Upper lobe of right lung (tissue), 1 donor: ENCODE data around the gene DENND5A. TPM values are rescaled to one million over a fixed set of nuclear protein-coding genes. Genes with fewer than 3 reads are reported as not detected.
A peak's percentile ranks its signal among the peaks of the same experiment; 100 is the strongest.
"Not testable (repeated sequence)": the region's sequence is repeated elsewhere in the genome, so short reads cannot be mapped to it uniquely, and the experiment has no call there.

Experiments used
- ATAC-seq: fragments of 200-7000 bp; cut with Tn5 transposase; one replicate; pipeline ENCODE4 v1.9.1; 2020; ENCODE audit warnings: mild to moderate bottlenecking, moderate library complexity
- DNase-seq: peaks from one replicate; pipeline ENCODE4 v3.0.0-alpha.2; 2020
- H3K27ac ChIP-seq: fragments of 200-600 bp; one replicate; pipeline ENCODE4 v1.8.0; 2022
- H3K27me3 ChIP-seq: fragments of 200-600 bp; one replicate; pipeline ENCODE4 v1.8.0; 2022; ENCODE audit warnings: mild to moderate bottlenecking
- H3K36me3 ChIP-seq: fragments of 200-600 bp; one replicate; pipeline ENCODE4 v1.8.0; 2022
- H3K4me1 ChIP-seq: fragments of 200-600 bp; one replicate; pipeline ENCODE4 v1.8.0; 2022
- H3K4me3 ChIP-seq: fragments of 200-600 bp; one replicate; pipeline ENCODE4 v1.8.0; 2022; ENCODE audit warnings: mild to moderate bottlenecking
- H3K9me3 ChIP-seq: fragments of 200-600 bp; one replicate; pipeline ENCODE4 v1.8.0; 2022
- intact Hi-C: fragments of 100-400 bp; cut with DNase I; formaldehyde crosslinking; loops from one replicate; pipeline ENCODE4 v1.11.0; 2022
- total RNA-seq: library from RNA; stranded (reverse); fragmentation: NEBNext Ultra II Directional; extraction: Animal tissue kit (Norgen Biotek cat#: 25700); gene quantifications from one replicate; pipeline ENCODE4 v1.2.1, GENCODE V29; 2021
- TF ChIP-seq, protein P1 (sequence below): fragments of 200-600 bp; IDR thresholded peaks from one replicate; pipeline ENCODE4 v1.8.0; 2022; ENCODE audit warnings: antibody characterized with exemption
- donor health status: DM: no; HTN: yes; CAD: no; lungs with severe emphysema.

Gene DENND5A
- total RNA-seq, 1 donor from 2014 or later = 90.8 TPM

DNA sequence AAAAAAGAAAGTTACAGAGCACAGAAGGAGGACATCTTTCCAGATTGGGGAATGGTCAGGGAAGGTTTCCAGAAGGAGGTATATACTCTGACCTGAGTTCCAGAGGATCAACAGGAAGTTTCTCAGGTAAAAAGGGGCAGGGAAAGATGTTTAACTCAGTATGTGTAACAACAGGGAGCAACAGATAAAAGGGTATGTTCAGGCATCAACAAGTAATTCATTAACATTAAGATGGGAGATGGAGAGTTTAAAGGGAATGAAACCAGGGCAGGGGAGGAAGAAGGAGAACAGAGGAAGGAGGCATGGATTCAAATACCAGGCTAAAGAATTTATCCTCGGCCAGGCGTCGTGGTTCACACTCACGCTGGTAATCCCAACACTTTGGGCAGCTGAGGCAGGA lies 2.5 kb upstream of the DENND5A start:
- Histone ChIP-seq H3K4me1 (no peaks in the 10 kb centered on the region), H3K4me3 (no peak overlapping the region), H3K9me3 (no peaks in the 10 kb centered on the region), H3K36me3 (no peaks in the 10 kb centered on the region), H3K27me3 (no peaks in the 10 kb centered on the region), H3K27ac (no peak overlapping the region)
- intact Hi-C loops = no loop called here
- TF ChIP-seq, protein P1, sequence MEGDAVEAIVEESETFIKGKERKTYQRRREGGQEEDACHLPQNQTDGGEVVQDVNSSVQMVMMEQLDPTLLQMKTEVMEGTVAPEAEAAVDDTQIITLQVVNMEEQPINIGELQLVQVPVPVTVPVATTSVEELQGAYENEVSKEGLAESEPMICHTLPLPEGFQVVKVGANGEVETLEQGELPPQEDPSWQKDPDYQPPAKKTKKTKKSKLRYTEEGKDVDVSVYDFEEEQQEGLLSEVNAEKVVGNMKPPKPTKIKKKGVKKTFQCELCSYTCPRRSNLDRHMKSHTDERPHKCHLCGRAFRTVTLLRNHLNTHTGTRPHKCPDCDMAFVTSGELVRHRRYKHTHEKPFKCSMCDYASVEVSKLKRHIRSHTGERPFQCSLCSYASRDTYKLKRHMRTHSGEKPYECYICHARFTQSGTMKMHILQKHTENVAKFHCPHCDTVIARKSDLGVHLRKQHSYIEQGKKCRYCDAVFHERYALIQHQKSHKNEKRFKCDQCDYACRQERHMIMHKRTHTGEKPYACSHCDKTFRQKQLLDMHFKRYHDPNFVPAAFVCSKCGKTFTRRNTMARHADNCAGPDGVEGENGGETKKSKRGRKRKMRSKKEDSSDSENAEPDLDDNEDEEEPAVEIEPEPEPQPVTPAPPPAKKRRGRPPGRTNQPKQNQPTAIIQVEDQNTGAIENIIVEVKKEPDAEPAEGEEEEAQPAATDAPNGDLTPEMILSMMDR = no peak
- no peak for ATAC-seq
- no peak for DNase-seq

DNA sequence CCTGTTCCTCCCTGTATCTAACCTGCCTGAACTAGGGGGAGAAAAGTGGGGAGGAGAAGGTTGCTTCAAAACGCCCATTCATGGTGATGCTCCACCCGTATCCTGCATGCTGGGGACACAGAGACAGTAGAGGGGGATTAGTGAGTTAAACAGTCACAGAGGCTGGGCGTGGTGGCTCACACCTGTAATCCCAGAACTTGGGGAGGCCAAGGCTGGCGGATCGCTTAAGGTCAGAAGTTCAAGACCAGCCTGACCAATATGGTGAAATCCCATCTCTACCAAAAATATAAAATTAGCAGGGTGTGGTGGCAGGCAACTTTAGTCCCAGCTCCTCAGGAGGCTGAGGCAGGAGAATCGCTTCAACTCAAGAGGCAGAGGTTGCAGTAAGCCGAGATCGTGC lies 1.8 kb upstream of the DENND5A start:
- H3K27ac ChIP-seq = no peak overlapping the region
- peaks cover 4% of the 10 kb centered on the region for H3K4me1 ChIP-seq
- TF ChIP-seq, protein P1 = no peak
- no peaks in the 10 kb centered on the region for H3K9me3 ChIP-seq
- no peak for ATAC-seq
- no peak for DNase-seq
- no peak overlapping the region for H3K4me3 ChIP-seq
- intact Hi-C loops = no loop called here
- no peaks in the 10 kb centered on the region for H3K27me3 ChIP-seq
- no peaks in the 10 kb centered on the region for H3K36me3 ChIP-seq

DNA sequence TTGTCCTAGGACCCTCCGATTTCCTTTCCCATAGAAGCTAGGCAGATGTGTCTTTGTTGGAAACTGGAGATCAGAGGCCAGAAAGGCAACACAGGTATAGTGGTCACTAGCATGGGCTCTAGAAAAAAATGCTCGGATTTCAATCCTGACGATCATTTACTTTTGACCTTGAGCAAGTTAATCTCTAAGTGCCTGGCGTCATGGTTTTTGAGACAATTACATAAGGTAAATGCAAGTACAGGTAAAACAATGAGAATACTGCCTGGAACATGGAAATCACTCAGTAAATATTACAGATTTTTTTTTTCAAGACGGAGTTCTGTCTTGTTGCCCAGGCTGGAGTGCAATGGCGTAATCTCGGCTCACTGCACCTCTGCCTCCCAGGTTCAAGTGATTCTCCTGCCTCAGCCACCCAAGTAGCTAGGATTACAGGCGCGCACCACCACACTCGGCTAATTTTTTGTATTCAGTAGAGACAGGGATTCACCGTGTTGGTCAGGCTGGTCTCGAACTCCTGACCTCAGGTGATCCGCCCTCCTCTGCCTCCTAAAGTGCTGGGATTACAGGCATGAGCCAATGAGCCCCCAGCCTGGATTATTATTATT lies 1.1 kb upstream of the DENND5A start:
- Histone ChIP-seq H3K4me3 (peak overlapping the region; percentile 86), H3K9me3 (no peaks in the 10 kb centered on the region), H3K27ac (peak overlapping the region; percentile 73), H3K4me1 (peaks cover 5% of the 10 kb centered on the region), H3K27me3 (no peaks in the 10 kb centered on the region), H3K36me3 (no peaks in the 10 kb centered on the region)
- ATAC-seq (no peak), DNase-seq (no peak)
- TF ChIP-seq, protein P1 = no peak
- intact Hi-C loops = no loop called here

DNA sequence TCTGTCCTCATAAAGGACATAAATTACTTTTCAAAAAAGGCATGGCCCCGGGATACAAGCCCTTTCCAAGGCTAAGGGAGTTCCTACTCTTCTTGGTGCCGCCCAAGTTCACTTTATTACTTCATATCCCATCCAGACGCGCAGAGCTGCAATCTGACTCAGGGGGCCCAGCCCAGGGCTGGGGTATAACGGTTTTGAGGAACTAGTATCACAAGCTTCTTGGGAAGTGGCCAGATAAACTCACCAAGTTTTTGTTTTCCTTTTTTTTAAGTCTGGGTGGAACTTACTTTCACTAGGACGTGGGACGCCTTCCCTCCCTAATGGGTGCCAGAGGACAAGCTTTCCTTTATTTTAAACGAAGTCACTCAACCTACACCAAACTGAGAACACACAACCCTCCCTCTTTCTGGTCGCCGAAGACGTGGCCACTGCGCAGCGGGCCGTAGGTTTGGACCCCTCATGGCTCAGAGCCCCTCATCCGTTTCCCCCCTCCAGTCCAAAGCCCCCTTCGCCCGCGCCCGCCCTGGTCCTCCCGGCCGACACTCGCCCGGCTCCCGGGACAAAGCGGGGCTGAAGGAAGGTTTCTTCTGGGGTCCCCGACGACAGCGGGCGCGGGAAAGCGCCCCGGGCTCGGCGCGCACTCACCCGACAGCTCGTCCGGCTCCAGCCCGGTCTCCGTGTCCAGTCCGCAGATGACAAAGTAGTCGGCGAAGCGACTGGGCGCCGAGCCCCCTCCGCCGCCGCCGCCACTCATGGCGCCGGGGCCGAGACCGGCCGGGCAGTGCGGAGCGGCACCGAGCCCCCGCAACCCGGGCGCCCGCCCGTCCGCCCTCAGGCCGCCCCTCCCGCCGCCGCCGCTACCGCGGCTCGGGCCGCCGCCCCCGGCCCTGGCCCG lies 587 bp downstream of the DENND5A start:
- H3K27me3 ChIP-seq = no peaks in the 10 kb centered on the region
- H3K4me1 ChIP-seq = peaks cover 13% of the 10 kb centered on the region
- H3K4me3 ChIP-seq = peak overlapping the region; percentile 86
- ATAC-seq = peak; percentile 75
- H3K9me3 ChIP-seq = no peaks in the 10 kb centered on the region
- DNase-seq = peak; percentile 83
- TF ChIP-seq, protein P1 = no peak
- intact Hi-C loops = no loop called here
- H3K27ac ChIP-seq = peak overlapping the region; percentile 91
- H3K36me3 ChIP-seq = no peaks in the 10 kb centered on the region

DNA sequence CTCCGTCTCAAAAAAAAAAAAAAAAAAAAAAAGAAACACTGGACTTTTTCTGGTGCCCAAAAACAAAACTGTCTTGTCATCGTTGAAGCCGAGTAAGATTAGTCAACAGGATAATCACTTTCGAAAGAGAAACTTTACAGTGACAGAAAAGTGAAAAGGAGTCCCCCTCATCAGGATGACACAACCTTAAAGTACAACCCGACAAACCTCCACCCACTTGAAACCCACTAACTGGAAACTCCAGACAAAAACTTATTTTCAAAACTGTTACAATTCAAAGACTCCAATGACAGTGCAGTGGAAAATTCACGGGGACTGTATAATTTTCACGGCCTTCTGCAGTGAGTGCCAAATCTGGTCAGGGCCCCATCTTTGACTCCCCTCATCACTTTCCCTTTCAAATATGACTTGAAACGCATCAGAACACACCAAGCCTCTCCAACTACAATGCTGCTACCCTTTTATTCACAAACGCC lies 1.3 kb downstream of the DENND5A start:
- ATAC-seq = peak; percentile 5
- intact Hi-C loops = no loop called here
- H3K4me1 ChIP-seq = peaks cover 13% of the 10 kb centered on the region

DNA sequence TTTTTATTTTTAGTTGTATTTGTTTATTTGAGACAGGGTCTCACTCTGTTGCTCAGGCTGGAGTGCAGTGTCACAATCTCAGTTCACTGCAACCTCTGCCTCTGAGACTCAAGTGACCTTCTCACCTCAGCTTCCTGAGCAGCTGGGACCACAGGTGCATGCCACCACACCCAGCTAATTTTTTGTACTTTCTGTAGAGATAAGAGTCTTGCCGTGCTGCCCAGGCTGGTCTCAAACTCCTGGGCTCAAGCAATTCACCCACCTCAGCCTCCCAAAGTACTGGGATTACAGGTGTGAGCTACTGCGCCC lies 4.4 kb downstream of the DENND5A start:
- H3K27ac ChIP-seq, DNase-seq, H3K4me3 ChIP-seq, intact Hi-C loops, H3K9me3 ChIP-seq, ATAC-seq, H3K27me3 ChIP-seq, H3K36me3 ChIP-seq: not testable (repeated sequence)
- peaks cover 13% of the 10 kb centered on the region for H3K4me1 ChIP-seq

More for the DNA sequence above, 1.3 kb downstream of the DENND5A start:
- Histone ChIP-seq H3K4me3 (peak overlapping the region; percentile 86), H3K27ac (peak overlapping the region; percentile 91), H3K36me3 (no peaks in the 10 kb centered on the region), H3K9me3 (no peaks in the 10 kb centered on the region), H3K27me3 (no peaks in the 10 kb centered on the region)
- TF ChIP-seq, protein P1 = no peak
- no peak for DNase-seq
